ENCODE measurements around the gene ILKAP.

ILKAP gene

DNA sequence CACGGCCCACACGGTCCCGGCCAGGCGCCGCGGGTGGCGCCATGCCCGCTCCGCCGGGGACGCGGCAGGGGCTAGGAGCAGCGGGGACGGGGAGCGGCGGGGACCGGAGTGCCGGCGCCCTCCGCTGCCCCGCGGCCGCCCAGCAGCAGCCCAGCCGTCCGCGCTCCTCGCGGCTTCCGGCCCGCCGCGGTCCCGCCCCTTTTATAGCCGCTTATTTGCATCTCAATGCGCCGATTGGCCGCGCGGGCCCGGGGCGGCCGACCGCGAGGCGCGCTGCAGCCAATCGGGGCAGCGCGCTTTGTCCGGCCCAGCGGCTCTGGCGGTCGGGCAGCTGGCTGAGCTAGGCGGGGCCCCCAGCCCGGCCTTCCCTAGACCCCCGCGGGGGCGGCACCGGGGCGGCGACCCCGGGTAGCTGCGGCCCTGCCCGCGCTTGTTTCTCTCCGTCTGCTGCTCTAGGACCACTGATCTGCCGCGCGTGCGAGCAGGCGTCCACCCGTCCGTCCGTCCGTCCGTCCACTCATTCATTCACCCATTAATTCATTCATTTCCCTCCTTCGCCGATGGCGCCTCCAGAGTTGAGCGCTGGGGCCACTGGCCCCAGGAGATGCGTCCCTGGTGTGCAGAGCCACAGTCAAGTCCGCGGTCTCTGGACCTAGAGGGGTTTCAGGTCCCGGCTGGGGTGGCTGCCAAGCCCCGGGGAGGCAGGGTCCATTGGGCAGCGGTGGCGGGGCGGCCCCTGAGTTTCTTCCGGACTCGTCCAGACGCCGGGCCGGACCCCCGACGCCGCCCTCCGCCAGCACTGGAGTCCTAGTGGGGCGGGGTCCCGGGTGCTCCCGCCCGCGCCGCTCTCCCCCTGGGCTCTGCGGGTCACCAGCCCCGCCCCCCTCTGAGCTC is 36.6 kb upstream of the ILKAP start, which contains the start of gene HES6:
HES6 (minus strand) TSS at position 176 of the 894 bp plus-strand sequence; CDS start at position 43, 133 bp downstream.
- TF ChIP-seq, protein P1, sequence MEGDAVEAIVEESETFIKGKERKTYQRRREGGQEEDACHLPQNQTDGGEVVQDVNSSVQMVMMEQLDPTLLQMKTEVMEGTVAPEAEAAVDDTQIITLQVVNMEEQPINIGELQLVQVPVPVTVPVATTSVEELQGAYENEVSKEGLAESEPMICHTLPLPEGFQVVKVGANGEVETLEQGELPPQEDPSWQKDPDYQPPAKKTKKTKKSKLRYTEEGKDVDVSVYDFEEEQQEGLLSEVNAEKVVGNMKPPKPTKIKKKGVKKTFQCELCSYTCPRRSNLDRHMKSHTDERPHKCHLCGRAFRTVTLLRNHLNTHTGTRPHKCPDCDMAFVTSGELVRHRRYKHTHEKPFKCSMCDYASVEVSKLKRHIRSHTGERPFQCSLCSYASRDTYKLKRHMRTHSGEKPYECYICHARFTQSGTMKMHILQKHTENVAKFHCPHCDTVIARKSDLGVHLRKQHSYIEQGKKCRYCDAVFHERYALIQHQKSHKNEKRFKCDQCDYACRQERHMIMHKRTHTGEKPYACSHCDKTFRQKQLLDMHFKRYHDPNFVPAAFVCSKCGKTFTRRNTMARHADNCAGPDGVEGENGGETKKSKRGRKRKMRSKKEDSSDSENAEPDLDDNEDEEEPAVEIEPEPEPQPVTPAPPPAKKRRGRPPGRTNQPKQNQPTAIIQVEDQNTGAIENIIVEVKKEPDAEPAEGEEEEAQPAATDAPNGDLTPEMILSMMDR (IDR thresholded peaks at IDR 0.05; ENCODE audit: low read depth, low read length) = no peak; the same call in 1 of the 2 replicates
- peak; percentile 48 for DNase-seq (ENCODE audit: extremely low read depth, low read depth)

DNA sequence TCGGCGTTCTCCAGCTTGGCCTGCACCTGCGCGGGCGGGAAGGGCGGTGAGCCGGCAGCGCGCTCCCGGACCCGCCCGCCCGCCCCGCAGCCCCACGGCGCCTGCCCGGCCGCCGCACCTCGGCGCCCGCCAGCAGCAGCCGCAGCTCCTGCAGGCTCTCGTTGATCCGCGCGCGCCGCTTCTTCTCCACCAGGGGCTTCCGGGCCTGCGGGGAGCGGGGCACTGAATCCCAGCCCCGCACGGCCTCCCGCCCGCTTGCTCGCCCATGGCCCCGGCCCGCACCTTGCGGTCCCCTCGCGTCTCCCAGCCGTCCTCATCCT is 36.0 kb upstream of the ILKAP start:
- DNase-seq (ENCODE audit: extremely low read depth, low read depth) = no peak

DNA sequence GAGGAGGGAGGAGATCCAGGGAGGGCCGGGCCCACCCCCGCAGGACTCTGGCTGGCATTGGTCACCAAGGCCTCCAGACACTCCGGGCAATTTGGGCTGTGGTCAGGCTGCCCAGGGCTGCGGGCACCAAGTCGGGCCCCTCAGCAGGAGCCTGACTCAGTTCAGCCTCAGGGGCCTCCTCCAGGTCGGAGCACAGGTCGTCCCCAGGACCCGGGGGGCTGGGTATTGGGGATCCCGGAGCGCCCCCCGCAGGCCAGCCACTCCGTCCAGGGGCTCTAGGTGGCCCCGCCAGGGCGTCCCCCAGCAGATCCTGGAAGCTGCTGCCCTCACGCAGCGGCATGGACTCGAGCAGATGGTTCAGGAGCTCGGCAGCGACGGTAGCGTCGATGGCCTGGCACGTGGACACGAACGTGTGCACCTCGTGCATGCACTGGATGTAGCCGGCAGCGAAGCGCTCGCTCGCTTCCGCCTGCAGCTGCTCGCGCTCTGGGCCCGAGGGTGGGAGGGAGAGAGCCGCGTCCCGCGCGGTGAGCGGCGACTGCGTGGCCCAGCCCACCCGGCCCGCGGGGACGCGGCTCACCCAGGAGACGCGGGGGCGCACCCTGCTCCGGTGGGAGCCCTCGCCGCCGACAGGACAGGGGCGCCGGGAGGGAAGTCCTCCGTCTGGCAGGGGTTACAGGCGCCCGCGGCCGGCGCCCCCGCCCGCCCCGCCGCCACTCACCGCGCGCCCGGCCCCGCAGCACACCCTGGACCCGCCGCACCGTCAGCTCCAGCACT is 35.5 kb upstream of the ILKAP start:
- DNase-seq (ENCODE audit: extremely low read depth, low read depth) = no peak
- TF ChIP-seq, protein P1 (IDR thresholded peaks at IDR 0.05; ENCODE audit: low read depth, low read length) = no peak

More for the DNA sequence above, 36.0 kb upstream of the ILKAP start:
- TF ChIP-seq, protein P1 (IDR thresholded peaks at IDR 0.05; ENCODE audit: low read depth, low read length) = no peak

DNA sequence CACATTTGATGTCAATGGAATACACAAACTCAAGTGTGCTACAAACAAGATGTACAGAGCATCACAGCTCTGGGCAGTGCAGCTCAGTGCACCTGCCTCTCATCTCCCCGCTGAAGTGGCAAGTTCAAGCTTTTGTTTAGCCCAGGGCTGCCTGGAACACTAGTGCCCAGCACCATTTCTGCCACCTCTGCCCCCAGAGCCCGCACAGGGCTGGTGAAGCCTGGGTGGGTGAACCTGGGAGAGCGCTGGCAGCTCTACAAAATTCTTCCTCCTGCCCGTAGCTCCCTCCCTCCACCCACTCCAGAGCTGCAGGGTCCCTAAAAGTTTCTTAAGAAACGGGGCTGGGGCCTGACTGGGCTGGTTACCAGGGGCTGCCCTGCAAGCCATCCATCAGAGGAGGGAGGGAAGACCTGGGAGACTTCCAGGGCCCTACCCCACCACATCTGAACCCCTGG is 34.8 kb upstream of the ILKAP start:
- DNase-seq (ENCODE audit: extremely low read depth, low read depth) = no peak
- TF ChIP-seq, protein P1 (IDR thresholded peaks at IDR 0.05; ENCODE audit: low read depth, low read length) = no peak

DNA sequence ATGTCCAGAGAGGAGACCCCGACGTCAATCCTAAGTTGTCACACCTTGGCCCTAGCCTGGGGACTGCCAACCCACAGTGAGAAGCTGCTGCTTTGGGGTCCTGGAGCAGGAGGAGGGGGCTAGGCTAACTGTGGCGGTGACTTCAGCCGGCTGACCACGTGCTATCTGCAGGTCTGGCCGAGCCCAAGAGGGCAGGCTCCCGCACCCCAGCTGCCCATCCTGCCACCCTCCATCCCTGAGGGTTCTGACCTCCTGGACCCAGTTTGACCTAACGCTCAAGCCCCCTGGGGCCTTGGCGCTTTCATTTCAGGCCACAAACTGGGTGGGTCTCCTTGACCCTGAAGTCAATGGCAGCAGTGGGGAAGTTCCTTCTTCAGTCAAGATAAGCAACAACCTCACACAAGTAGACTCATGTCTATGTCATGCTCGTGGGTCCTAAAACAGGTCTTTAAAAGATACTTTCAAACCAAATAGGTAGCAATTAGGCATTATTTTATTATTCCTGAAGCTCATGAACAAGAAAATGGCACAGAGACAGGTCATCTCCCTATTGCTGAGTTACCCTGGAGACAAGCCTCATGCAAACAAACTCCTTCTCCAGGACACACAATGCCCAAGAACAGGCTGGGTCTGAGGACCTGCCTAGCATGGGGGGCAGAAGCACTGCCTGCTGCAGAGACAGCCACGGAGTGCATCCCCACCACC is 34.1 kb upstream of the ILKAP start:
- no peak for DNase-seq (ENCODE audit: extremely low read depth, low read depth)
- TF ChIP-seq, protein P1 (IDR thresholded peaks at IDR 0.05; ENCODE audit: low read depth, low read length) = no peak

DNA sequence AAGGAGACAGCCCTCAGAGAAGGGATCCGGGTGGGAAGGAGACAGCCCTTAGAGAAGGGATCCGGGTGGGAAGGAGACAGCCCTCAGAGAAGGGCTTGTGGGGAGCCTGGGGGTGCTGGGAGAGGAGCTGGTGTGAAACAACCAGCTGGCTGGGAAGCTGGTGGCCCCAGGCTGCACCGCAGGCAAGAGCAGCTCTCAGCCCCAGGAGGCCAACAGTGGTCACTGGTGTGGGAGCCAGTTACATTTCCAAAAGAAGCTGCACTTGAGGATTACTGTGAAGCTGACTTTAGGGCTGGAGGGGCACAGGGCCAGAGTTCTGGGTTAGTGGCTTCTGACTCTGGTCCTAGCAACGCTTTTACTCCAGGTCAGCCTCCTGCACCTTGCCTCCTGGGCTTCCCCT is 33.1 kb upstream of the ILKAP start:
- TF ChIP-seq, protein P1 (IDR thresholded peaks at IDR 0.05; ENCODE audit: low read depth, low read length) = no peak
- DNase-seq (ENCODE audit: extremely low read depth, low read depth) = no peak
